K562 (cell line): Measurements from ENCODE around the gene PIGT. TPM values are rescaled to one million over a fixed set of nuclear protein-coding genes. Genes with fewer than 3 reads are reported as not detected.

Experiments used
- ADNP ChIP-seq: fragments of 200-800 bp; sonication (Bioruptor generic); IDR thresholded peaks from 2 replicates; pipeline ENCODE4 v1.6.1; 2016; ENCODE audit warnings: missing genetic modification characterization, missing compliant biosample characterization
- ARID2 ChIP-seq: fragments of 450-650 bp; IDR thresholded peaks from 2 replicates; pipeline ENCODE4 v1.6.1; 2017; ENCODE audit warnings: antibody characterized with exemption, mild to moderate bottlenecking
- BCOR ChIP-seq: fragments of 450-650 bp; IDR thresholded peaks from 2 replicates; pipeline ENCODE4 v1.6.1; 2016
- CREB1 ChIP-seq, 2 experiments: sonication (generic) in 1 of 2; formaldehyde crosslinking in 1 of 2; IDR thresholded peaks; 2 replicates each; pipeline versions ENCODE4 v1.6.1 to v1.8.0; 2012 to 2022; ENCODE audit warnings: inconsistent platforms in 1 of 2, mild to moderate bottlenecking in 1 of 2, missing genetic modification reagents in 1 of 2, moderate library complexity in 1 of 2
- ETV6 ChIP-seq, 3 experiments: fragments of 150-350 bp in 1 of 3; sonication (generic) in 1 of 3; formaldehyde crosslinking in 1 of 3; IDR thresholded peaks; 2 replicates each; pipeline versions ENCODE4 v1.6.1 to v1.8.0; 2014 to 2022; ENCODE audit warnings: borderline replicate concordance in 2 of 3, low read depth in 2 of 3, antibody characterized with exemption in 1 of 3, low read length in 1 of 3, mild to moderate bottlenecking in 1 of 3, missing genetic modification reagents in 1 of 3
- HDAC3 ChIP-seq: fragments of 450-650 bp; IDR thresholded peaks from 2 replicates; pipeline ENCODE4 v1.6.1; 2018; ENCODE audit warnings: borderline replicate concordance, mild to moderate bottlenecking, moderate library complexity; ENCODE audit not compliant: partially characterized antibody
- ILF3 ChIP-seq: fragments of 450-650 bp; IDR thresholded peaks from 2 replicates; pipeline ENCODE4 v1.6.1; 2018; ENCODE audit warnings: antibody characterized with exemption, mild to moderate bottlenecking, moderate library complexity, borderline replicate concordance
- SREBF1 ChIP-seq: fragments of 150-350 bp; IDR thresholded peaks from 2 replicates; pipeline ENCODE4 v1.6.1; 2014; ENCODE audit warnings: antibody characterized with exemption, low read depth, low read length, borderline replicate concordance
- ZNF121 ChIP-seq: sonication (generic); formaldehyde crosslinking; conservative IDR thresholded peaks from 2 replicates; pipeline ENCODE4 v1.8.0; 2022; ENCODE audit warnings: missing genetic modification reagents
- ZNF384 ChIP-seq: IDR thresholded peaks from 2 replicates; pipeline ENCODE4 v1.6.1; 2012; ENCODE audit warnings: low read depth, low read length, improper control_type of control experiment
- ZNF668 ChIP-seq: fragments of 250-450 bp; sonication (Bioruptor Pico); IDR thresholded peaks from 2 replicates; pipeline ENCODE4 v1.8.0; 2022; ENCODE audit warnings: mild to moderate bottlenecking, inconsistent platforms
- polyA plus RNA-seq, 8 experiments: library from polyadenylated mRNA; depleted of rRNA in 4 of 8; stranded (reverse) in 5 of 8; unstranded in 3 of 8; fragments of >200 nt; fragmentation: Nextera tagmentation in 2 of 8; fragmentation: Illumina TruSeq in 1 of 8; extraction: Ambion mirVana in 2 of 8; extraction: Trizol in 1 of 8; gene quantifications; 2 replicates each; pipeline versions ENCODE4 v1.2.1 to v1.2.3, GENCODE V29; 2011 to 2014; ENCODE audit warnings: inconsistent platforms in 1 of 8, missing spikeins in 1 of 8
- total RNA-seq, 7 experiments: library from RNA; depleted of rRNA in 6 of 7; stranded (reverse); fragments of >200 nt in 6 of 7; fragmentation: Illumina TruSeq in 2 of 7; extraction: Trizol in 2 of 7; gene quantifications; 2 replicates each; pipeline versions ENCODE4 v1.2.1 to v1.2.3, GENCODE V29; 2011 to 2021; ENCODE audit warnings: low replicate concordance in 1 of 7
- TF ChIP-seq, protein P1 (sequence below): fragments of 450-650 bp; IDR thresholded peaks from 2 replicates; pipeline ENCODE4 v1.7.1; 2018; ENCODE audit warnings: mild to moderate bottlenecking, low read depth; ENCODE audit not compliant: partially characterized antibody
- TF ChIP-seq, protein P2 (sequence below): IDR thresholded peaks from 2 replicates; pipeline ENCODE4 v1.6.1; 2016; ENCODE audit warnings: missing genetic modification characterization, missing compliant biosample characterization
- TF ChIP-seq, protein P3 (sequence below): fragments of 450-650 bp; IDR thresholded peaks from 2 replicates; pipeline ENCODE4 v1.6.1; 2017; ENCODE audit warnings: antibody characterized with exemption
- TF ChIP-seq, protein P4 (sequence below): fragments of 250-450 bp; sonication (Bioruptor Pico); IDR thresholded peaks from 2 replicates; pipeline ENCODE4 v1.4.0; 2020

The PIGT gene
- total and polyA plus RNA-seq, 9 of the 15 experiments (the other 6 are each of a cell fraction or from before 2014, with no cell fraction given): 14.6 to 108 (median 46.9) TPM

DNA sequence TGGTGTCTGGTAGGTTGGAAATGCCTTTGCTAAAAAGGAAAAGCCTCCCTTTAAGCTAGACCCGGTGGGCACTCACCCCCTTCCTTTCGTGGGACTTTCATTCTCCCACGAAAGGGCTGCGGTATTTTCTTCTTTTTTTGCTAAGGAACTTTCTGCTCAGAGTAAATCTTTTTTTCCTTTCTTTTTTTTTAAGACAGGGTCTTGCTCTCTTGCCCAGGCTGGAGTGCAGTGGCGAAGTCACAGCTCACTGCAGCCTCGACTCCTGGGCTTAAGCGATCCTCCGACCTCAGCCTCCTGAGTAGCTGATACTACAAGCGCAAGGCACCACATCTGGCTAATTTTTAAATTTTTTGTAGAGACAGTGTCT is 41.9 kb upstream of the PIGT start (continued):
- TF ChIP-seq, protein P1, sequence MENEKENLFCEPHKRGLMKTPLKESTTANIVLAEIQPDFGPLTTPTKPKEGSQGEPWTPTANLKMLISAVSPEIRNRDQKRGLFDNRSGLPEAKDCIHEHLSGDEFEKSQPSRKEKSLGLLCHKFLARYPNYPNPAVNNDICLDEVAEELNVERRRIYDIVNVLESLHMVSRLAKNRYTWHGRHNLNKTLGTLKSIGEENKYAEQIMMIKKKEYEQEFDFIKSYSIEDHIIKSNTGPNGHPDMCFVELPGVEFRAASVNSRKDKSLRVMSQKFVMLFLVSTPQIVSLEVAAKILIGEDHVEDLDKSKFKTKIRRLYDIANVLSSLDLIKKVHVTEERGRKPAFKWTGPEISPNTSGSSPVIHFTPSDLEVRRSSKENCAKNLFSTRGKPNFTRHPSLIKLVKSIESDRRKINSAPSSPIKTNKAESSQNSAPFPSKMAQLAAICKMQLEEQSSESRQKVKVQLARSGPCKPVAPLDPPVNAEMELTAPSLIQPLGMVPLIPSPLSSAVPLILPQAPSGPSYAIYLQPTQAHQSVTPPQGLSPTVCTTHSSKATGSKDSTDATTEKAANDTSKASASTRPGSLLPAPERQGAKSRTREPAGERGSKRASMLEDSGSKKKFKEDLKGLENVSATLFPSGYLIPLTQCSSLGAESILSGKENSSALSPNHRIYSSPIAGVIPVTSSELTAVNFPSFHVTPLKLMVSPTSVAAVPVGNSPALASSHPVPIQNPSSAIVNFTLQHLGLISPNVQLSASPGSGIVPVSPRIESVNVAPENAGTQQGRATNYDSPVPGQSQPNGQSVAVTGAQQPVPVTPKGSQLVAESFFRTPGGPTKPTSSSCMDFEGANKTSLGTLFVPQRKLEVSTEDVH: peak; percentile 3
- TF ChIP-seq BCOR (peak; percentile 62; the same call in 1 of the 2 replicates), SREBF1 (no peak), ETV6 (IDR thresholded peaks at IDR 0.05; ENCODE audit: borderline replicate concordance in 1 of 2, low read depth in 2 of 2, low read length in 1 of 2) (no peak), ETV6 (CRISPR knock-in tag; IDR thresholded peaks at IDR 0.05; ENCODE audit: borderline replicate concordance) (no peak), ZNF121 (CRISPR knock-in tag) (peak; percentile 89), ADNP (tag) (peak; percentile 48; the same call in 1 of the 2 replicates), ILF3 (no peak), CREB1 (IDR thresholded peaks at IDR 0.05) (no peak), CREB1 (CRISPR knock-in tag; IDR thresholded peaks at IDR 0.05) (no peak), ZNF668 (CRISPR knock-in tag) (no peak), ZNF384 (0 out of 2 replicates have a peak, but pooled peaks have one; percentile 31), HDAC3 (peak; percentile 4), ARID2 (no peak)
- TF ChIP-seq, protein P2, sequence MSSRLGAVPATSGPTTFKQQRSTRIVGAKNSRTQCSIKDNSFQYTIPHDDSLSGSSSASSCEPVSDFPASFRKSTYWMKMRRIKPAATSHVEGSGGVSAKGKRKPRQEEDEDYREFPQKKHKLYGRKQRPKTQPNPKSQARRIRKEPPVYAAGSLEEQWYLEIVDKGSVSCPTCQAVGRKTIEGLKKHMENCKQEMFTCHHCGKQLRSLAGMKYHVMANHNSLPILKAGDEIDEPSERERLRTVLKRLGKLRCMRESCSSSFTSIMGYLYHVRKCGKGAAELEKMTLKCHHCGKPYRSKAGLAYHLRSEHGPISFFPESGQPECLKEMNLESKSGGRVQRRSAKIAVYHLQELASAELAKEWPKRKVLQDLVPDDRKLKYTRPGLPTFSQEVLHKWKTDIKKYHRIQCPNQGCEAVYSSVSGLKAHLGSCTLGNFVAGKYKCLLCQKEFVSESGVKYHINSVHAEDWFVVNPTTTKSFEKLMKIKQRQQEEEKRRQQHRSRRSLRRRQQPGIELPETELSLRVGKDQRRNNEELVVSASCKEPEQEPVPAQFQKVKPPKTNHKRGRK (tag): no peak
- TF ChIP-seq, protein P3, sequence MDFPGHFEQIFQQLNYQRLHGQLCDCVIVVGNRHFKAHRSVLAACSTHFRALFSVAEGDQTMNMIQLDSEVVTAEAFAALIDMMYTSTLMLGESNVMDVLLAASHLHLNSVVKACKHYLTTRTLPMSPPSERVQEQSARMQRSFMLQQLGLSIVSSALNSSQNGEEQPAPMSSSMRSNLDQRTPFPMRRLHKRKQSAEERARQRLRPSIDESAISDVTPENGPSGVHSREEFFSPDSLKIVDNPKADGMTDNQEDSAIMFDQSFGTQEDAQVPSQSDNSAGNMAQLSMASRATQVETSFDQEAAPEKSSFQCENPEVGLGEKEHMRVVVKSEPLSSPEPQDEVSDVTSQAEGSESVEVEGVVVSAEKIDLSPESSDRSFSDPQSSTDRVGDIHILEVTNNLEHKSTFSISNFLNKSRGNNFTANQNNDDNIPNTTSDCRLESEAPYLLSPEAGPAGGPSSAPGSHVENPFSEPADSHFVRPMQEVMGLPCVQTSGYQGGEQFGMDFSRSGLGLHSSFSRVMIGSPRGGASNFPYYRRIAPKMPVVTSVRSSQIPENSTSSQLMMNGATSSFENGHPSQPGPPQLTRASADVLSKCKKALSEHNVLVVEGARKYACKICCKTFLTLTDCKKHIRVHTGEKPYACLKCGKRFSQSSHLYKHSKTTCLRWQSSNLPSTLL: no peak
- TF ChIP-seq, protein P4, sequence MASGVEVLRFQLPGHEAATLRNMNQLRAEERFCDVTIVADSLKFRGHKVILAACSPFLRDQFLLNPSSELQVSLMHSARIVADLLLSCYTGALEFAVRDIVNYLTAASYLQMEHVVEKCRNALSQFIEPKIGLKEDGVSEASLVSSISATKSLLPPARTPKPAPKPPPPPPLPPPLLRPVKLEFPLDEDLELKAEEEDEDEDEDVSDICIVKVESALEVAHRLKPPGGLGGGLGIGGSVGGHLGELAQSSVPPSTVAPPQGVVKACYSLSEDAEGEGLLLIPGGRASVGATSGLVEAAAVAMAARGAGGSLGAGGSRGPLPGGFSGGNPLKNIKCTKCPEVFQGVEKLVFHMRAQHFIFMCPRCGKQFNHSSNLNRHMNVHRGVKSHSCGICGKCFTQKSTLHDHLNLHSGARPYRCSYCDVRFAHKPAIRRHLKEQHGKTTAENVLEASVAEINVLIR (CRISPR knock-in tag): no peak
